ENCODE measurements around the gene SMTNL1. TPM values are rescaled to one million over a fixed set of nuclear protein-coding genes. Genes with fewer than 3 reads are reported as not detected.
A peak's percentile ranks its signal among the peaks of the same experiment; 100 is the strongest.
"Not testable (repeated sequence)": the region's sequence is repeated elsewhere in the genome, so short reads cannot be mapped to it uniquely, and the experiment has no call there.

Gene SMTNL1
- total RNA-seq, 2 experiments from 2014 or later, result not detected

DNA sequence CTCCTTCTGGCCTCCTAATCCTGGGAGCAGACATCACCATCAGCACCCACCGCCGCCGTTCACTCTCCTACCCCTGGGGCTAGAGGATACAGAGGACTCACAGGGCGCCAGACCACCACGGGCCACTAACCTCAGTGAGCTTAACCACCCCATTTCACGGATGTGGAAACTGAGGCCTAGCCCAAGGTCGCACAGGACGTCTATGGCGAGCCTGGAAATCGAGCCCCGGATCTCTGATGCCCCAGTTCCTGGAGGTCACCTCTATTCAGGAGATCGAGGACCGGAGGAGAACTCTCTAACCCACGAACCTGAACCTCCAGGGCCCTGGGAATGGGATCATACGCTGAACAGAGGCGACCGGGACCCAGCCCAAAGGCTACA, 7.2 kb upstream of the SMTNL1 start:
- ChIA-PET CTCF (interaction anchor here (1.5 to 10.9 kb wide), 8 partner anchors 14 to 114 kb away, joined by 4 to 484 read pairs (median 7); partner anchors contain the start of genes RTN4RL2, SLC43A1 and UBE2L6), POLR2A (interaction anchor here (0.8 to 6.7 kb wide), 4 partner anchors 15 to 212 kb away, joined by 3 to 47 read pairs (median 6); partner anchors contain the start of genes SLC43A1, UBE2L6 and ZDHHC5)
- DNase-seq (no peak), ATAC-seq (no peak)
- Mint-ChIP-seq H3K9me3 (ENCODE audit: insufficient read depth) (no peaks in the 10 kb centered on the region), H3K4me3 (peak overlapping the region; percentile 82), H3K36me3 (ENCODE audit: low read depth) (peaks cover 32% of the 10 kb centered on the region), H3K27me3 (ENCODE audit: low read depth) (no peaks in the 10 kb centered on the region), H3K4me1 (ENCODE audit: low read depth) (peaks cover 47% of the 10 kb centered on the region), H3K27ac (peak overlapping the region; percentile 88)

DNA sequence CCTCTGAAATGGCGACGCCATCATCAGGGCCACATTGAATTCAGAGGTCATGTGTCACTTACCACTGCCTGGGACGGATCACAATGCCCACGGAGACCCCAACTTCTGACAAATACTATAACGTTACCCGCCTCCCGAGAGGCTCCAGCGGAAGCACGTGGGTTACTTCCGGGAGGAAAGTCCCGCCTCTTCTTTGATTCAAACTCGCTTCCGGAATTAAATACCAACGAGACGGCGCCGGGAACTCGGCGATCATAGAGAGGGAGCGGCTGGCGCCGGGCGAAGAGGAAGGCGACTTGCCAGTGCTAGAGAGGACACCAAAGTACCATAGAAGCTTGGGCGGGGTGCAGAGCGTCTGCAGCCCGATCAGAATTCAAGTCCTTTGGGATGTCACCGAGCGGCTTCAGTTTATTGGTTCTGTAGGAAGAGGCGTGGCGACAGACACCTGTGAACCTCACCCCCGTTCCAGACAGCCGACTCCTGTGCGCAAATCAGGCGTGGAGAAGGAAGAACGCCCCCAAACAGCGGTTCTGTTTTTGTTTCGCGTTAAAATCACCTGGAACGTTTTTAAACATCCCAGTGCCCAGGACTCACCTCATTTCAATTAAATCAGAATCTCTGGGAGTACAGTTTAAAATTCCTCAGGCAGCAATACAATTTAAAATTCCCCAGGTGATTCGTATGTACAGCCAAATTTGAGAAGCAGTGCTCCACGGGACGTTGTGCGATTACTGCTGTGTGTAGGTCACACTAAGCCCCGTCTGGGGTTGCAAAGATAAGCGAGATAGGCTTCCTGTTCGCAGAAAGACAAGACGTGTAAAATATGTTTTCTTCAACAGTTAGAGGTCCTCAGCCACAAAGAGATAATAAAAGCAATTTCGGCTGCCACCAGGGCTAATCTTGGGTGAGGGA, 6.5 kb upstream of the SMTNL1 start, which contains the start of gene TIMM10:
Gene TIMM10 (minus strand): TSS at position 159 of the 912 bp plus-strand sequence. CDS start 565 bp downstream, outside the sequence.
- Mint-ChIP-seq H3K9me3 (ENCODE audit: insufficient read depth) (no peaks in the 10 kb centered on the region), H3K36me3 (ENCODE audit: low read depth) (peaks cover 29% of the 10 kb centered on the region), H3K27me3 (ENCODE audit: low read depth) (no peaks in the 10 kb centered on the region), H3K27ac (peak within 1 kb of the TSS; percentile 88), H3K4me1 (ENCODE audit: low read depth) (peaks cover 47% of the 10 kb centered on the region), H3K4me3 (peak within 1 kb of the TSS; percentile 82)
- ATAC-seq (peak; percentile 97), DNase-seq (peak; percentile 97)
- ChIA-PET CTCF (interaction anchor here (1.4 to 10.9 kb wide), 9 partner anchors 35 to 114 kb away, joined by 3 to 484 read pairs (median 7); partner anchors contain the start of gene UBE2L6), POLR2A (interaction anchor here (0.5 to 6.7 kb wide), 7 partner anchors 14 to 211 kb away, joined by 3 to 47 read pairs (median 4); partner anchors contain the start of genes SLC43A1 and UBE2L6)

DNA sequence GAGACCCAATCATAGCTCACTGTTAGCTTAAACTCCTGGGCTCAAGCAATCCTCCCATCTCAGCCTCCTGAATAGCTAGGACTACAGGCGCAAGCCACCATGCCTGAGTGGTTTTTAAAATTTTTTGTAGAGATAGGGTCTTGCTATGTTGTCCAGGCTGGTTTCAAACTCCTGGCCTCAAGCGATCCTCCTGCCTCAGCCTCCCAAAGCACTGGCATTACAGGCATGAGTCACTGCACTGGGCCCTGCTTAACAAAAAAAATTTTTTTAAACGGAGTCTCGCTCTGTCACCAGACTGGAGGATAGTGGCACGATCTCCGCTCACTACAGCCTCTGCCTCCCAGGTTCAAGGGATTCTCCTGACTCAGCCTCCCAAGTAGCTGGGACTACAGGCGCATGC, 2.9 kb upstream of the SMTNL1 start:
- ATAC-seq; DNase-seq; POLR2A ChIA-PET; H3K4me3 Mint-ChIP-seq; H3K27ac Mint-ChIP-seq; H3K9me3 Mint-ChIP-seq (ENCODE audit: insufficient read depth); H3K27me3 Mint-ChIP-seq (ENCODE audit: low read depth): not testable (repeated sequence)
- Mint-ChIP-seq H3K36me3 (ENCODE audit: low read depth) (peaks cover 13% of the 10 kb centered on the region), H3K4me1 (ENCODE audit: low read depth) (peaks cover 24% of the 10 kb centered on the region)
- CTCF ChIA-PET, result interaction anchor here (0.7 to 2.2 kb wide), 4 partner anchors 41 to 110 kb away, joined by 3 to 8 read pairs (median 5); no protein-coding TSS in a partner anchor

DNA sequence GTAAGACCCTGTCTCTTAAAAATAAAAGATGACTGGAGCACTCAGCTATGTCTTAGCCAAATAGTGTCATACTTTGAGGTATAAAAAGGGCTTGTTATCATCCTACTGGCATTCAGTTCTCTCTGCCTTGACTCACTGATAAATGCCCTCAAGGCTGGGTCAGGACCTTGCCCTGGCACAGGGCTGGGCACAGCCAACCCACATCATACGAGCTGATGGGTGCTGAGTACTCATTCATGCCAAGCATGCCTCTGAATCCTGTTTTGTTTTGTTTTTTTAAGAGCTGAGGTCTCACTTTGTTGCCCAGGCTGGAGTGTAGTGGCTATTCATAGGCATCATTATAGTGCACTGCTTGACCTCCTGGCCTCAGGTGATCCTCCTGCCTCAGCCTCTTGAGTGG, 1.9 kb downstream of the SMTNL1 start:
- POLR2A ChIA-PET, result no interaction called here
- Mint-ChIP-seq H3K27me3 (ENCODE audit: low read depth) (no peaks in the 10 kb centered on the region), H3K36me3 (ENCODE audit: low read depth) (peaks cover 17% of the 10 kb centered on the region), H3K9me3 (ENCODE audit: insufficient read depth) (no peaks in the 10 kb centered on the region), H3K4me3 (no peak overlapping the region), H3K27ac (no peak overlapping the region), H3K4me1 (ENCODE audit: low read depth) (no peaks in the 10 kb centered on the region)
- no peak for DNase-seq
- ATAC-seq, result no peak
- CTCF ChIA-PET, result interaction anchor here (1.0 to 1.3 kb wide), 2 partner anchors 12 to 46 kb away, joined by 4 to 5 read pairs; no protein-coding TSS in a partner anchor

DNA sequence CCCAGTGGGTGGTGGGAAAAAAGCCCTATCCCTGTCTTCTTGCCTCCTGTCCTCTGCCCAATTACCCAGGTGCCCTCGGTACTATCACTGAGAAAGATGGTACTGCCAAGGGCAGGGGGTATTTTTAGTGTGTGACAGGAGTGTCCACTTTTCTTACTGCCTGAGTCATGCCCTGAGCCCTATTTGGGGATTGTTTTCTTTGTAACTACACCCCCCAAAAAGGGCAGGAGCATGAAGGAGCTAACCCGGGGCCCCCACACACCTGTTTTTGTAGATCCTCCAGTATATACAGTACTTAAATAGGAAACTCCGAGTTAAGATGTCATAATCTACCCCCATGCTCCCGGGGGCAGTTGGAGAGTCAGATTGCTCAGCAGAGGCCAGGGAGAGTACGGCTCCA, 3.8 kb downstream of the SMTNL1 start:
- H3K27me3 Mint-ChIP-seq (ENCODE audit: low read depth), result no peaks in the 10 kb centered on the region
- H3K27ac Mint-ChIP-seq, result no peak overlapping the region
- H3K4me3 Mint-ChIP-seq, result no peak overlapping the region
- H3K4me1 Mint-ChIP-seq (ENCODE audit: low read depth), result no peaks in the 10 kb centered on the region
- ChIA-PET POLR2A (no interaction called here), CTCF (no interaction called here)
- no peak for ATAC-seq
- H3K36me3 Mint-ChIP-seq (ENCODE audit: low read depth), result peaks cover 18% of the 10 kb centered on the region
- no peaks in the 10 kb centered on the region for H3K9me3 Mint-ChIP-seq (ENCODE audit: insufficient read depth)
- no peak for DNase-seq

DNA sequence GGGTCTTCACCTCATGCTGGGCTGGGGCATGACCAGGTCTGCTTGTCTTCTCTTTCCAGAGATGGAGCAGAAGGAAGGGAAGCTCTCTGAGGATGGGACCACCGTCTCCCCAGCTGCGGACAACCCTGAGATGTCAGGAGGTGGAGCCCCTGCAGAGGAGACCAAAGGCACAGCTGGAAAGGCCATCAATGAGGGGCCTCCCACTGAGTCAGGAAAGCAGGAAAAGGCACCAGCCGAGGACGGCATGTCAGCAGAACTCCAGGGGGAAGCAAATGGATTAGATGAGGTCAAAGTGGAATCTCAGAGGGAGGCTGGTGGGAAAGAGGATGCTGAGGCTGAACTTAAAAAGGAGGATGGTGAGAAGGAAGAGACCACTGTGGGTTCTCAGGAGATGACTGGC, 5.2 kb downstream of the SMTNL1 start:
- ATAC-seq, result no peak
- peak overlapping the region; percentile 27 for H3K27ac Mint-ChIP-seq
- no peak overlapping the region for H3K4me3 Mint-ChIP-seq
- H3K4me1 Mint-ChIP-seq (ENCODE audit: low read depth), result peaks cover 2% of the 10 kb centered on the region
- no peaks in the 10 kb centered on the region for H3K27me3 Mint-ChIP-seq (ENCODE audit: low read depth)
- H3K36me3 Mint-ChIP-seq (ENCODE audit: low read depth), result peaks cover 24% of the 10 kb centered on the region
- ChIA-PET POLR2A (no interaction called here), CTCF (no interaction called here)
- H3K9me3 Mint-ChIP-seq (ENCODE audit: insufficient read depth), result no peaks in the 10 kb centered on the region
- DNase-seq, result no peak

DNA sequence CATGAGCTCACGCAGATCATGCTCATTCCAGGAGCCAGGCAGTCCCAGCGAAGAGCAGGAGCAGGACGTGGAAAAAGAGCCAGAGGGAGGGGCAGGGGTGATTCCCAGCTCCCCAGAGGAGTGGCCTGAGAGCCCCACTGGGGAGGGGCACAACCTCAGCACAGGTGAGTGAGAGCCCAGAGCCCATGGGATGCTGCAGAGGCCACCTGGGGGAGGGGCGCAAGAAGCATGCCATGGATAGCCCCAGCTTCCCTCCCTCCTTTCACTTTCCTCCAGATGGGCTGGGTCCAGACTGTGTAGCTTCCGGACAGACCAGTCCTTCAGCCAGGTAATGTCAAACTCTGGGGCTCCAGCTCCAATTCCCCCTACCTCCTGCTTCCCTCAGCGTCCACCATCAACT, 6.2 kb downstream of the SMTNL1 start:
- H3K27ac Mint-ChIP-seq, result no peak overlapping the region

DNA sequence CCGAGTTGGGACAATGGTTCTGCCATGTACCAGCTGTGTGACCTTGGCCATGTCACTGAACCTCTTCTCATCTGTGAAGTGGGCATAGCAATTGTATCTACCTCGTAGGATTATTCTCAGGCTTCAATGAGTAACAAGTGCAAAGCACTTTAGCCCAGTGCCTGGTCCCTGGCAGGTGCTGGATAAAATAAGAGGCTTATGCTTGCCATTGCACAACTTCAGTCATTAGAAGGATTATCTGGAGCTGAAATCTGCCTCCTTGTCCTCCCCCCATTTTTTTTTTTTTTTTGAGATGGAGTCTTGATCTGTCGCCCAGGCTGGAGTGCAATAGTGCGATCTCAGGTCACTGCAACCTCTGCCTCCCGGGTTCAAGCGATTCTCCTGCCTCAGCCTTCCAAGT, 7.2 kb downstream of the SMTNL1 start:
- Mint-ChIP-seq H3K4me1 (ENCODE audit: low read depth) (peaks cover 10% of the 10 kb centered on the region), H3K27me3 (ENCODE audit: low read depth) (no peaks in the 10 kb centered on the region), H3K36me3 (ENCODE audit: low read depth) (peaks cover 34% of the 10 kb centered on the region), H3K4me3 (no peak overlapping the region), H3K9me3 (ENCODE audit: insufficient read depth) (no peaks in the 10 kb centered on the region), H3K27ac (no peak overlapping the region)
- ChIA-PET CTCF (interaction anchor here (1.2 to 1.9 kb wide), 3 partner anchors 51 to 95 kb away, joined by 3 to 5 read pairs (median 4); no protein-coding TSS in a partner anchor), POLR2A (interaction anchor here (0.5 to 1.0 kb wide), 2 partner anchors 13 to 126 kb away, joined by 4 read pairs; no protein-coding TSS in a partner anchor)
- DNase-seq, result no peak
- ATAC-seq, result no peak

More for the DNA sequence above, 6.2 kb downstream of the SMTNL1 start:
- CTCF ChIA-PET, result interaction anchor here (1.3 to 1.9 kb wide), 2 partner anchors 50 to 96 kb away, joined by 3 to 5 read pairs; no protein-coding TSS in a partner anchor
- ATAC-seq, result no peak
- Mint-ChIP-seq H3K4me3 (no peak overlapping the region), H3K27me3 (ENCODE audit: low read depth) (no peaks in the 10 kb centered on the region), H3K36me3 (ENCODE audit: low read depth) (peaks cover 31% of the 10 kb centered on the region), H3K4me1 (ENCODE audit: low read depth) (peaks cover 9% of the 10 kb centered on the region), H3K9me3 (ENCODE audit: insufficient read depth) (no peaks in the 10 kb centered on the region)
- no peak for DNase-seq
- POLR2A ChIA-PET, result interaction anchor here (0.6 kb wide), 1 partner anchor 218 kb away, joined by 5 read pairs; no protein-coding TSS in a partner anchor

DNA sequence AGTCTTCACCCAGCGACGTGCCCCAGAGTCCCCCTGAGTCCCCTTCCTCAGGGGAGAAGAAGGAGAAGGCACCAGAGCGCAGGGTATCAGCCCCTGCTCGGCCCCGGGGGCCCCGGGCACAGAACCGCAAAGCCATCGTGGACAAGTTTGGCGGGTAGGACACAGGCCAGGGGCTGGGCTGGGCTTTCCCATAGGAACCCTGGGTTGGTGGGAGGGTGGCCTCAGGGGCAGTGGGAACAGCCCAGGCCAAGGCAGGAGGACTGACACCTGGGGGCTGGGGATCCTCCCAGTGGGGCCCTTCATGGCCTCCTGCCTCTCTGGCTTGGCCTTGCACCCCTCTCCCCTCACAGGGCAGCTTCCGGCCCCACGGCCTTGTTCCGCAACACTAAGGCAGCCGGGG, 8.5 kb downstream of the SMTNL1 start:
- Mint-ChIP-seq H3K27ac (no peak overlapping the region), H3K36me3 (ENCODE audit: low read depth) (peaks cover 44% of the 10 kb centered on the region), H3K27me3 (ENCODE audit: low read depth) (no peaks in the 10 kb centered on the region), H3K4me3 (no peak overlapping the region), H3K9me3 (ENCODE audit: insufficient read depth) (no peaks in the 10 kb centered on the region), H3K4me1 (ENCODE audit: low read depth) (peaks cover 14% of the 10 kb centered on the region)
- DNase-seq (no peak), ATAC-seq (no peak)
- ChIA-PET CTCF (interaction anchor here (1.2 kb wide), 1 partner anchor 54 kb away, joined by 4 read pairs; no protein-coding TSS in a partner anchor), POLR2A (no interaction called here)

DNA sequence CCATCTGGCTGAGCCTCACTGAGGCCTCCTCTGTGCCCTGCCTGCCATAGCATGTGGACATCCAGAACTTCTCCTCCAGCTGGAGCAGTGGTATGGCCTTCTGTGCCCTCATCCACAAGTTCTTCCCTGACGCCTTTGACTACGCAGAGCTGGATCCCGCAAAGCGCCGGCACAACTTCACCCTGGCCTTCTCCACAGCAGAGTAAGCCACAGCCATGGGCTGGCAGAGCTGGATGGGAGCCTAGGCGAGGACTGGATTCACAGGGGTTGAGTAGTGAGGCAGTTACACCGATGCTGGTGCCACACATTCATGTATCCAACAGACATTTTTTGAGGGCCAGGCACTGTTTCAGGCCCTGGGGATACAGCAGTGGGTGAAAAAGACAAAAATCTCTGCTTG, 9.1 kb downstream of the SMTNL1 start:
- H3K9me3 Mint-ChIP-seq (ENCODE audit: insufficient read depth), result no peaks in the 10 kb centered on the region
- no peak for DNase-seq

DNA sequence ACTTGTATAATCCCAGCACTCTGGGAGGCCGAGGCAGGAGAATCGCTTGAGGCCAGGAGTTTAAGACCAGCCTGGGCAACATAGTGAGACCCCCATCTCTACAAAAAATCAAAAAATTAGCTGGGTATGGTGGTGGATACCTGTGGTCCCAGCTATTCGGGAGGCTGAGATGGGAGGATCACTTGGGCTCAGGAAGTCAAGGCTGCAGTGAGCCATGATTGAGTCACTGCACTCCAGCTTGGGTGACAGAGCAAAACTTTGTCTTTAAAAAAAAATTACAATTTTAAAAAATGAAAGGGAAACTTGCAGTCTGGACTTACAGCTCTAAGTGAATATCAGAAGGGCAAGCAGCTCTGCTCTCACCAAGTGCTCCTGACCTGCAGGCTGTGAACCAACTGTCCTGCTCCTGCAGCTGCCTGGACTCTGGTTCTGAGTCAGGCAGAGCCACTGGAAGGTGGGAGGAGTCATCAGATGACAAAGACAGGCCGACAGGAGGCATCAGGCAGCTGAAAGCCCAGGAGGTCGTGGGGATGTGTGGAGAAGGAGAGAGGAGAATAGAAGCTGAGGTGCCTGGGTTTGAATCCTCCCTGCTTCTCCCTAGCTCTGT, 9.6 kb downstream of the SMTNL1 start:
- Mint-ChIP-seq H3K4me3 (no peak overlapping the region), H3K9me3 (ENCODE audit: insufficient read depth) (no peaks in the 10 kb centered on the region), H3K27ac (peak overlapping the region; percentile 60), H3K4me1 (ENCODE audit: low read depth) (peaks cover 14% of the 10 kb centered on the region), H3K27me3 (ENCODE audit: low read depth) (no peaks in the 10 kb centered on the region), H3K36me3 (ENCODE audit: low read depth) (peaks cover 51% of the 10 kb centered on the region)
- ChIA-PET POLR2A (interaction anchor here (0.7 to 1.0 kb wide), 2 partner anchors 15 to 55 kb away, joined by 3 to 4 read pairs; no protein-coding TSS in a partner anchor), CTCF (interaction anchor here (1.1 to 2.6 kb wide), 6 partner anchors 20 to 98 kb away, joined by 3 to 12 read pairs (median 6); partner anchors contain the start of gene UBE2L6)
- ATAC-seq (no peak), DNase-seq (no peak)

More for the DNA sequence above, 9.1 kb downstream of the SMTNL1 start:
- no peak overlapping the region for H3K27ac Mint-ChIP-seq
- no peaks in the 10 kb centered on the region for H3K27me3 Mint-ChIP-seq (ENCODE audit: low read depth)
- peaks cover 46% of the 10 kb centered on the region for H3K36me3 Mint-ChIP-seq (ENCODE audit: low read depth)
- H3K4me3 Mint-ChIP-seq, result no peak overlapping the region
- peaks cover 14% of the 10 kb centered on the region for H3K4me1 Mint-ChIP-seq (ENCODE audit: low read depth)
- ChIA-PET POLR2A (interaction anchor here (0.7 kb wide), 1 partner anchor 55 kb away, joined by 4 read pairs; no protein-coding TSS in a partner anchor), CTCF (interaction anchor here (1.1 to 2.6 kb wide), 3 partner anchors 19 to 98 kb away, joined by 3 to 10 read pairs (median 7); no protein-coding TSS in a partner anchor)
- ATAC-seq, result no peak

All from activated CD8-positive, alpha-beta T cell treated with anti-CD3 and anti-CD28 coated beads, Interleukin-2, amount 10 ng/mL, durations not matched to agents 7 days and 5 days (primary cell).